Measurements from ENCODE around the gene LDLRAD3.
A peak's percentile ranks its signal among the peaks of the same experiment; 100 is the strongest.

GRCh38 chr11:36041988-36042611 is 98.2 kb downstream of the LDLRAD3 start:
- peak; percentile 60 for TF ChIP-seq CTCF (conservative IDR thresholded peaks at IDR 0.05; ENCODE audit: low read depth, low read length)
- no peak for TF ChIP-seq EZH2 (IDR thresholded peaks at IDR 0.05; ENCODE audit: low read length, unreplicated experiment)

Data from PC-3 (cell line).